K562 (cell line): ENCODE data around the gene FASN. TPM values are rescaled to one million over a fixed set of nuclear protein-coding genes. Genes with fewer than 3 reads are reported as not detected.
"Not testable (repeated sequence)": the region's sequence is repeated elsewhere in the genome, so short reads cannot be mapped to it uniquely, and the experiment has no call there.

Source experiments
- ATAC-seq: fragments of 200-7000 bp; cut with Tn5 transposase; 3 replicates; pipeline ENCODE4 v1.9.1; 2020; ENCODE audit warnings: moderate library complexity
- BruUV-seq: library from RNA; stranded (reverse); fragments of 400-500 nt; replicated peaks from 2 replicates; lab custom pipeline; 2021; lab: Mats Ljungman, UMichigan
- CTCF ChIA-PET: fragments of 300-600 bp; formaldehyde crosslinking; extraction: SDS; loops from one replicate; lab custom pipeline; 2021; ENCODE audit warnings: low intra/inter-chr PET ratio; lab: Yijun Ruan, JAX
- POLR2A ChIA-PET: fragments of 300-600, 350-650 bp; sonication (Branson Sonifier 250); formaldehyde crosslinking; extraction: SDS; loops from one replicate; lab custom pipeline; 2021; ENCODE audit warnings: antibody characterized with exemption, inconsistent platforms; lab: Yijun Ruan, JAX
- DNase-seq, 4 experiments: peaks; one replicate each; pipeline versions ENCODE4 v3.0.0 to v3.0.0-alpha.2; 2011 to 2018; ENCODE audit warnings: low spot score in 3 of 4, mixed read lengths in 3 of 4; ENCODE audit errors: extremely low read depth in 1 of 4
- FAIRE-seq: peaks from 2 replicates; lab custom pipeline; 2011; peaks lifted over from hg19 to GRCh38; lab: Jason Lieb, UNC
- H2AFZ ChIP-seq: 2 replicates; pipeline ENCODE4 v1.6.0; 2011; ENCODE audit warnings: low read depth, low read length, control low read depth, inconsistent platforms
- H3K27ac ChIP-seq: fragments of 200-600 bp; 3 replicates; pipeline ENCODE4 v1.8.0; 2011; ENCODE audit warnings: low read depth, mild to moderate bottlenecking, control low read depth, inconsistent platforms, low read length, moderate library complexity, mixed read lengths; ENCODE audit errors: extremely low read depth
- H3K27me3 ChIP-seq, 2 experiments: fragments of 300-600 bp in 1 of 2; 2 replicates in 1 of 2; 3 replicates in 1 of 2; pipeline versions ENCODE4 v1.6.0 to v1.8.0; 2011; ENCODE audit warnings: inconsistent platforms in 2 of 2, low read length in 2 of 2, mild to moderate bottlenecking in 1 of 2, mixed read lengths in 1 of 2, moderate library complexity in 1 of 2; ENCODE audit not compliant: control insufficient read depth in 2 of 2, insufficient read depth in 2 of 2
- H3K36me3 ChIP-seq: fragments of 300-600 bp; 3 replicates; pipeline ENCODE4 v1.8.0; 2011; ENCODE audit warnings: mild to moderate bottlenecking, low read length, inconsistent platforms; ENCODE audit not compliant: control insufficient read depth, insufficient read depth
- H3K4me1 ChIP-seq, 2 experiments: fragments of 200-600 bp in 1 of 2; replicated peaks in 1 of 2; 2 replicates in 1 of 2; 3 replicates in 1 of 2; pipeline versions ENCODE4 v1.5.1 to v1.8.0; 2011; ENCODE audit warnings: inconsistent platforms in 2 of 2, low read length in 2 of 2, mild to moderate bottlenecking in 1 of 2, mixed read lengths in 1 of 2, moderate library complexity in 1 of 2; ENCODE audit not compliant: control insufficient read depth in 2 of 2, insufficient read depth in 2 of 2
- H3K4me2 ChIP-seq: 2 replicates; pipeline ENCODE4 v1.6.1; 2011; ENCODE audit warnings: low read length, control low read depth, inconsistent platforms, mixed read lengths; ENCODE audit not compliant: insufficient read depth
- H3K4me3 ChIP-seq: fragments of 200-600 bp; sonication (generic), shearing (Covaris generic); 2 replicates; pipeline ENCODE4 v1.5.1; 2016; ENCODE audit warnings: control low read depth, inconsistent platforms
- H3K79me2 ChIP-seq: fragments of 200-600 bp; 3 replicates; pipeline ENCODE4 v1.8.0; 2011; ENCODE audit warnings: low read length, inconsistent platforms; ENCODE audit not compliant: control insufficient read depth, insufficient read depth
- H3K9ac ChIP-seq, 2 experiments: 2 replicates each; pipeline versions ENCODE4 v1.6.0 to v1.6.1; 2011; ENCODE audit warnings: low read depth in 2 of 2, low read length in 2 of 2, control low read depth in 1 of 2, inconsistent platforms in 1 of 2, mild to moderate bottlenecking in 1 of 2, mixed read lengths in 1 of 2; ENCODE audit not compliant: insufficient read depth in 1 of 2
- H3K9me1 ChIP-seq: one replicate; pipeline ENCODE4 v1.6.0; 2011; ENCODE audit warnings: inconsistent platforms, mild to moderate bottlenecking, low read length, moderate library complexity; ENCODE audit not compliant: control insufficient read depth, insufficient read depth
- H3K9me3 ChIP-seq: replicated peaks from 2 replicates; pipeline ENCODE4 v1.5.1; 2011; ENCODE audit warnings: low read depth, low read length, inconsistent platforms; ENCODE audit not compliant: control insufficient read depth, insufficient read depth
- H4K20me1 ChIP-seq: replicated peaks from 2 replicates; pipeline ENCODE4 v1.6.1; 2011; ENCODE audit warnings: low read length, inconsistent platforms, mixed read lengths; ENCODE audit not compliant: control insufficient read depth, insufficient read depth
- BHLHE40 ChIP-seq: IDR thresholded peaks from 2 replicates; pipeline ENCODE4 v1.6.1; 2011; ENCODE audit warnings: low read length, improper control_type of control experiment
- NFIX ChIP-seq: fragments of 250-450 bp; sonication (Bioruptor Pico); IDR thresholded peaks from 2 replicates; pipeline ENCODE4 v1.4.0; 2020; ENCODE audit warnings: low read depth, mild to moderate bottlenecking, moderate library complexity
- RBFOX2 ChIP-seq: fragments of 200-400 bp; formaldehyde crosslinking; IDR thresholded peaks from 2 replicates; pipeline ENCODE4 v1.6.1; 2017; ENCODE audit warnings: low read depth, mild to moderate bottlenecking, low read length, moderate library complexity
- WGBS: fragments of 100-300 bp; shearing (Covaris generic); methylation state at CpG from one replicate; pipeline ENCODE4 v1.1.6; 2016; ENCODE audit warnings: low coverage, mixed read lengths; ENCODE audit not compliant: insufficient coverage; ENCODE audit errors: missing lambda C conversion rate; 5-methylcytosine and 5-hydroxymethylcytosine counted together
- in situ Hi-C: fragments of 300-500 bp; cut with MboI; formaldehyde crosslinking; loops from 4 replicates; pipeline ENCODE4 v1.15.0; 2018; ENCODE audit warnings: inconsistent platforms, mixed read lengths
- intact Hi-C: fragments of 100-400 bp; cut with micrococcal nuclease; formaldehyde crosslinking; loops from 2 replicates; pipeline ENCODE4 v1.14.2; 2022
- polyA plus RNA-seq, 8 experiments: library from polyadenylated mRNA; depleted of rRNA in 4 of 8; stranded (reverse) in 5 of 8; unstranded in 3 of 8; fragments of >200 nt; fragmentation: Nextera tagmentation in 2 of 8; fragmentation: Illumina TruSeq in 1 of 8; extraction: Ambion mirVana in 2 of 8; extraction: Trizol in 1 of 8; gene quantifications; 2 replicates each; pipeline versions ENCODE4 v1.2.1 to v1.2.3, GENCODE V29; 2011 to 2014; ENCODE audit warnings: inconsistent platforms in 1 of 8, missing spikeins in 1 of 8
- total RNA-seq, 7 experiments: library from RNA; depleted of rRNA in 6 of 7; stranded (reverse); fragments of >200 nt in 6 of 7; fragmentation: Illumina TruSeq in 2 of 7; extraction: Trizol in 2 of 7; gene quantifications; 2 replicates each; pipeline versions ENCODE4 v1.2.1 to v1.2.3, GENCODE V29; 2011 to 2021; ENCODE audit warnings: low replicate concordance in 1 of 7
- TF ChIP-seq, protein P1 (sequence below): fragments of 450-650 bp; IDR thresholded peaks from 2 replicates; pipeline ENCODE4 v1.6.1; 2016; ENCODE audit warnings: mild to moderate bottlenecking, moderate library complexity
- TF ChIP-seq, protein P2 (sequence below): fragments of 450-650 bp; IDR thresholded peaks from 2 replicates; pipeline ENCODE4 v1.6.1; 2016; ENCODE audit warnings: low read depth, mild to moderate bottlenecking, moderate library complexity

Gene FASN
- total and polyA plus RNA-seq, 9 of the 15 experiments (the other 6 are each of a cell fraction or from before 2014, with no cell fraction given) = 0.15 to 663 (median 49.9) TPM

DNA sequence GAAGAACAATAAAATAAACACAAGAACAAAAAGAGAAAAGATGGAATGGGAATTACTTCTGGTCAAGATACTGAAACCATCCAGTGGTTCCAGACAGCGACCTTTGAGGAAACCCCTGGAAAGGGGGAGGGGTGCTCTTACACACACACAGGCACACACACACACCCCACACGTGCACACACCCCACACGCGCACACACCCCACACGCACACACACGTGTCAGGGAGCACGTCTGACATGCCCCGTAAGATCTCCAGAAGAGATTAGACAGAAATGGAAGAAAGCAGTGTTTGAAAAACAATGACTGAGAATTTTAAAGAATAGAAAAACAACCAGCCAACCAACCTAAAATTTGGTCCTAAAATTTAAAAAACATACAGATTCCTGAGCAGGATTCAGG, 45.3 kb upstream of the FASN start (continued):
- TF ChIP-seq, protein P1, sequence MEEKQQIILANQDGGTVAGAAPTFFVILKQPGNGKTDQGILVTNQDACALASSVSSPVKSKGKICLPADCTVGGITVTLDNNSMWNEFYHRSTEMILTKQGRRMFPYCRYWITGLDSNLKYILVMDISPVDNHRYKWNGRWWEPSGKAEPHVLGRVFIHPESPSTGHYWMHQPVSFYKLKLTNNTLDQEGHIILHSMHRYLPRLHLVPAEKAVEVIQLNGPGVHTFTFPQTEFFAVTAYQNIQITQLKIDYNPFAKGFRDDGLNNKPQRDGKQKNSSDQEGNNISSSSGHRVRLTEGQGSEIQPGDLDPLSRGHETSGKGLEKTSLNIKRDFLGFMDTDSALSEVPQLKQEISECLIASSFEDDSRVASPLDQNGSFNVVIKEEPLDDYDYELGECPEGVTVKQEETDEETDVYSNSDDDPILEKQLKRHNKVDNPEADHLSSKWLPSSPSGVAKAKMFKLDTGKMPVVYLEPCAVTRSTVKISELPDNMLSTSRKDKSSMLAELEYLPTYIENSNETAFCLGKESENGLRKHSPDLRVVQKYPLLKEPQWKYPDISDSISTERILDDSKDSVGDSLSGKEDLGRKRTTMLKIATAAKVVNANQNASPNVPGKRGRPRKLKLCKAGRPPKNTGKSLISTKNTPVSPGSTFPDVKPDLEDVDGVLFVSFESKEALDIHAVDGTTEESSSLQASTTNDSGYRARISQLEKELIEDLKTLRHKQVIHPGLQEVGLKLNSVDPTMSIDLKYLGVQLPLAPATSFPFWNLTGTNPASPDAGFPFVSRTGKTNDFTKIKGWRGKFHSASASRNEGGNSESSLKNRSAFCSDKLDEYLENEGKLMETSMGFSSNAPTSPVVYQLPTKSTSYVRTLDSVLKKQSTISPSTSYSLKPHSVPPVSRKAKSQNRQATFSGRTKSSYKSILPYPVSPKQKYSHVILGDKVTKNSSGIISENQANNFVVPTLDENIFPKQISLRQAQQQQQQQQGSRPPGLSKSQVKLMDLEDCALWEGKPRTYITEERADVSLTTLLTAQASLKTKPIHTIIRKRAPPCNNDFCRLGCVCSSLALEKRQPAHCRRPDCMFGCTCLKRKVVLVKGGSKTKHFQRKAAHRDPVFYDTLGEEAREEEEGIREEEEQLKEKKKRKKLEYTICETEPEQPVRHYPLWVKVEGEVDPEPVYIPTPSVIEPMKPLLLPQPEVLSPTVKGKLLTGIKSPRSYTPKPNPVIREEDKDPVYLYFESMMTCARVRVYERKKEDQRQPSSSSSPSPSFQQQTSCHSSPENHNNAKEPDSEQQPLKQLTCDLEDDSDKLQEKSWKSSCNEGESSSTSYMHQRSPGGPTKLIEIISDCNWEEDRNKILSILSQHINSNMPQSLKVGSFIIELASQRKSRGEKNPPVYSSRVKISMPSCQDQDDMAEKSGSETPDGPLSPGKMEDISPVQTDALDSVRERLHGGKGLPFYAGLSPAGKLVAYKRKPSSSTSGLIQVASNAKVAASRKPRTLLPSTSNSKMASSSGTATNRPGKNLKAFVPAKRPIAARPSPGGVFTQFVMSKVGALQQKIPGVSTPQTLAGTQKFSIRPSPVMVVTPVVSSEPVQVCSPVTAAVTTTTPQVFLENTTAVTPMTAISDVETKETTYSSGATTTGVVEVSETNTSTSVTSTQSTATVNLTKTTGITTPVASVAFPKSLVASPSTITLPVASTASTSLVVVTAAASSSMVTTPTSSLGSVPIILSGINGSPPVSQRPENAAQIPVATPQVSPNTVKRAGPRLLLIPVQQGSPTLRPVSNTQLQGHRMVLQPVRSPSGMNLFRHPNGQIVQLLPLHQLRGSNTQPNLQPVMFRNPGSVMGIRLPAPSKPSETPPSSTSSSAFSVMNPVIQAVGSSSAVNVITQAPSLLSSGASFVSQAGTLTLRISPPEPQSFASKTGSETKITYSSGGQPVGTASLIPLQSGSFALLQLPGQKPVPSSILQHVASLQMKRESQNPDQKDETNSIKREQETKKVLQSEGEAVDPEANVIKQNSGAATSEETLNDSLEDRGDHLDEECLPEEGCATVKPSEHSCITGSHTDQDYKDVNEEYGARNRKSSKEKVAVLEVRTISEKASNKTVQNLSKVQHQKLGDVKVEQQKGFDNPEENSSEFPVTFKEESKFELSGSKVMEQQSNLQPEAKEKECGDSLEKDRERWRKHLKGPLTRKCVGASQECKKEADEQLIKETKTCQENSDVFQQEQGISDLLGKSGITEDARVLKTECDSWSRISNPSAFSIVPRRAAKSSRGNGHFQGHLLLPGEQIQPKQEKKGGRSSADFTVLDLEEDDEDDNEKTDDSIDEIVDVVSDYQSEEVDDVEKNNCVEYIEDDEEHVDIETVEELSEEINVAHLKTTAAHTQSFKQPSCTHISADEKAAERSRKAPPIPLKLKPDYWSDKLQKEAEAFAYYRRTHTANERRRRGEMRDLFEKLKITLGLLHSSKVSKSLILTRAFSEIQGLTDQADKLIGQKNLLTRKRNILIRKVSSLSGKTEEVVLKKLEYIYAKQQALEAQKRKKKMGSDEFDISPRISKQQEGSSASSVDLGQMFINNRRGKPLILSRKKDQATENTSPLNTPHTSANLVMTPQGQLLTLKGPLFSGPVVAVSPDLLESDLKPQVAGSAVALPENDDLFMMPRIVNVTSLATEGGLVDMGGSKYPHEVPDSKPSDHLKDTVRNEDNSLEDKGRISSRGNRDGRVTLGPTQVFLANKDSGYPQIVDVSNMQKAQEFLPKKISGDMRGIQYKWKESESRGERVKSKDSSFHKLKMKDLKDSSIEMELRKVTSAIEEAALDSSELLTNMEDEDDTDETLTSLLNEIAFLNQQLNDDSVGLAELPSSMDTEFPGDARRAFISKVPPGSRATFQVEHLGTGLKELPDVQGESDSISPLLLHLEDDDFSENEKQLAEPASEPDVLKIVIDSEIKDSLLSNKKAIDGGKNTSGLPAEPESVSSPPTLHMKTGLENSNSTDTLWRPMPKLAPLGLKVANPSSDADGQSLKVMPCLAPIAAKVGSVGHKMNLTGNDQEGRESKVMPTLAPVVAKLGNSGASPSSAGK = 0 out of 2 replicates have a peak, but pooled peaks have one; percentile 21
- TF ChIP-seq, protein P2, sequence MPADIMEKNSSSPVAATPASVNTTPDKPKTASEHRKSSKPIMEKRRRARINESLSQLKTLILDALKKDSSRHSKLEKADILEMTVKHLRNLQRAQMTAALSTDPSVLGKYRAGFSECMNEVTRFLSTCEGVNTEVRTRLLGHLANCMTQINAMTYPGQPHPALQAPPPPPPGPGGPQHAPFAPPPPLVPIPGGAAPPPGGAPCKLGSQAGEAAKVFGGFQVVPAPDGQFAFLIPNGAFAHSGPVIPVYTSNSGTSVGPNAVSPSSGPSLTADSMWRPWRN = peak; percentile 98
- no peak for TF ChIP-seq RBFOX2
- peak; percentile 89 for TF ChIP-seq BHLHE40
- TF ChIP-seq NFIX (CRISPR knock-in tag) = no peak

DNA sequence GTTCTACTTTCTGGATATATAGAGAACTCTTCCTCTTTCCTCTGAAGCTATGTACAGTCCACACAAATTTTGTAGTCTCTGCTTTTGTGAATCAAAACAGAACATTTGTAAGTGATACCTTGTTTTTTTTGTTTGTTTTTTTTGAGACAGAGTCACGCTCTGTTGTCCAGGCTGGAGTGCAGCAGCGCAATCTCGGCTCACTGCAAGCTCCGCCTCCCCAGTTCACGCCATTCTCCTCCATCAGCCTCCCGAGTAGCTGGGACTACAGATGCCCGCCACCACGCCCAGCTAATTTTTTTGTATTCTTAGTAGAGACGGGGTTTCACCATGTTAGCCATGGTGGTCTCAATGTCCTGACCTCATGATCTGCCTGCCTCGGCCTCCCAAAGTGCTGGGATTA, 41.9 kb upstream of the FASN start:
- H4K20me1 ChIP-seq, H2AFZ ChIP-seq, H3K4me2 ChIP-seq, H3K27me3 ChIP-seq, in situ Hi-C loops, H3K9me3 ChIP-seq, H3K9ac ChIP-seq, H3K27ac ChIP-seq, H3K9me1 ChIP-seq, H3K4me3 ChIP-seq, CTCF ChIA-PET, H3K36me3 ChIP-seq, BruUV-seq, H3K79me2 ChIP-seq, DNase-seq, FAIRE-seq, ATAC-seq: not testable (repeated sequence)
- WGBS = 82% methylated on average over 10 of the region's 10 CpGs
- POLR2A ChIA-PET = interaction anchor here (0.6 kb wide), 1 partner anchor 41 kb away, joined by 4 read pairs; no protein-coding TSS in a partner anchor
- peaks cover 0 to 11% of the 10 kb centered on the region in 2 experiments; a peak in 3 of 5 replicates for H3K4me1 ChIP-seq
- intact Hi-C loops = loop anchor here (5.0 kb wide), 1 partner anchor 33 kb away; no protein-coding TSS in a partner anchor
